CD4-positive, alpha-beta T cell treated with Interleukin-15 for 4 hours (primary cell): Measurements from ENCODE around the gene TAMM41.
"Not testable (repeated sequence)": the region's sequence is repeated elsewhere in the genome, so short reads cannot be mapped to it uniquely, and the experiment has no call there.

Source experiments
- DNase-seq: peaks from one replicate; pipeline ENCODE4 v3.0.0-alpha.2; 2020; ENCODE audit warnings: low spot score

TAMM41 gene

GRCh38 chr3:11764931-11765363, 81.7 kb downstream of the TAMM41 start:
- DNase-seq = peak; percentile 21

DNA sequence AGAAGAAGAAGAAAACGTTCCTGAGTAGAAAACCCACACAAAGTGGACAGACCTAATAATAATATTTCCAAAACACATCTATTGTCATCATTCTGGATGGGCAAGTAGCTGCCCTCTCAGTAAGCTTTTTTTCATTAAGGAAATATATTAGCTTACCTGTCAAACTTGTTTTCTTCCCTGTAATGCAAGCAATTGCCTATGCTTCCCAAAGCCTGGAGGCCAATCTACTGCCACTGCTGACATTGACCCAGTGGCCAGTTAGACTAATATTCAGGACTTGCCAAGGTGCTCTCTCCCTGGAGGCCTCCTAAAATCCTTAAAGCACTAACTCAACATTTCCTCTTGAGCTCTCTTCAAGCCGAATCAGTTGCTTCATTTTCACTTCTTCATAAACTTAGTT, 86.7 kb downstream of the TAMM41 start:
- DNase-seq = no peak

DNA sequence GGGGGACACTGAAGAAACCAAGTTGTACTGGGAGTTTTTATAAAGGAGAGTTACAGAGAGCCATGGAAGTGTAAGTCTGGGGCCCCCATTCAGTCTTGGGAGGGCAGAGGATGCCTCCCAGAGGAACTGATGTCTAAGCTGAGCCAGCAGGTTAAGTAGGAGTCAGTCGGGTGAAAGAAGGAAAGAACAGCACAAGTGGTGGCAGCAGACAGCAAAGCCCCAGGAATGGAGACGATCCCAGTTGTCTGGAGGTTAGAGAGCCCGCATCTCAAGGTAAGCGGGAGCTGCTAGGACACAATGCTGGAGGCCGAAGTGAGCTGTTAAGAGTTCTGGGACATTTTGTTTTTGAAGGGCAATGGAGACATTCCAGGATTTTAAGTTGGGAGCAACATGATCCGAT, 88.8 kb downstream of the TAMM41 start:
- DNase-seq = no peak

DNA sequence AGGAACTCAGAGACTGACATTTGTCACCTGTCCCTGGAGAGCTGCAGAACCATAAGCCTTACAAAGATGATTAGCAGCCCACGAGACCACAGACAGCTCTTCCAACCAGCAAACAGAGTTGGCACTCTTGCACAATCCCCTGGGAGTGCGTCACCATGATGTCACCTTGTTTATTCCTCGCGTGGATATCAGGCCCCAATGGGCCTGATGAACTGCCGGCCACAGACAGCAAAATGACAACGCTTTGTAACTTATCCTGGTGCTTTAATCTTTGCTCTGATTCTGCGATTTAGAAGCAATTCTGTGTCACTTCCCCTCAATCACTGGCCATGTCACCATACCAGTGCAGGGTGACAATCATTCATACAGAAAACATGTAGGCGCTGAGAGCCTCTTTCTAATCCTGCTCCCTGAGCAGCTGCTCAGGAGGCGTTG, 89.2 kb downstream of the TAMM41 start:
- DNase-seq = no peak

GRCh38 chr3:11755276-11755675, 91.4 kb downstream of the TAMM41 start:
- no peak for DNase-seq

GRCh38 chr3:11752254-11752653, 94.4 kb downstream of the TAMM41 start:
- DNase-seq = not testable (repeated sequence)

GRCh38 chr3:11748306-11748705, 98.4 kb downstream of the TAMM41 start:
- DNase-seq = not testable (repeated sequence)
